Suprapubic skin (tissue), 3 donors: ENCODE data around the gene TRIM7.

Experiments used
- CTCF ChIP-seq, 2 donors: fragments of 200-600 bp in 1 of 2; fragments of 450-650 bp in 1 of 2; sonication (generic) in 1 of 2; IDR thresholded peaks; one replicate each; pipeline ENCODE4 v1.5.1; 2016 to 2019; ENCODE audit warnings: antibody characterized with exemption in 2 of 2, mild to moderate bottlenecking in 1 of 2, moderate library complexity in 1 of 2
- POLR2A ChIP-seq, 2 donors: fragments of 450-650 bp; IDR thresholded peaks; one replicate each; pipeline ENCODE4 v1.6.1; 2017; ENCODE audit warnings: antibody characterized with exemption in 2 of 2, mild to moderate bottlenecking in 2 of 2, moderate library complexity in 2 of 2

DNA sequence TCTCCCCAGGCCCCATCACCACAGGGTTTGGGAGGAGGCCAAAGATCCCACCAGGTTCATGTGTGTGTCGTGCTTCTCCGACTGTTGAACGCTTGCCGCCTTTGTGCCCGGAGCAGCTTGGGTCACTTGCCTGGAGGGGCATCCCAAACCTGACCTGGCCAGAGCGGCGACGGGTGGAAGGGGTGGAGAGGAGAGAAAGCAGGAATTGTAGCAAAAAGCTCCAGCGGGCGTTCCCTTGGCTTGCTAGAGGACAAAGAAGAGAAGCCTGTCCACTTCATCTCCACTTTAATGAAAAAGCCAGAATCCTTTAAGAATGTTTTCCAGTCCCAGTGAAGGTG is 15.2 kb upstream of the TRIM7 start:
- no peak for TF ChIP-seq POLR2A (IDR thresholded peaks at IDR 0.05)
- TF ChIP-seq CTCF (IDR thresholded peaks at IDR 0.05), result no peak
